CD8-positive, alpha-beta memory T cell (primary cell): Measurements from ENCODE around the gene TIMP2. TPM values are rescaled to one million over a fixed set of nuclear protein-coding genes. Genes with fewer than 3 reads are reported as not detected.
"Not testable (repeated sequence)": the region's sequence is repeated elsewhere in the genome, so short reads cannot be mapped to it uniquely, and the experiment has no call there.

Experiments
- CTCF ChIA-PET: fragments of 350-600 bp; sonication (Branson Sonifier 250); formaldehyde crosslinking; loops from one replicate; lab custom pipeline; 2021; ENCODE audit warnings: antibody characterized with exemption; lab: Charles Lee
- POLR2A ChIA-PET: fragments of 350-600 bp; sonication (Branson Sonifier 250); formaldehyde crosslinking; loops from one replicate; lab custom pipeline; 2021; ENCODE audit warnings: antibody characterized with exemption; lab: Charles Lee
- DNase-seq, 5 donors: peaks; one replicate each; pipeline versions ENCODE4 v3.0.0 to v3.0.0-alpha.2; 2020 to 2022; ENCODE audit warnings: mixed read lengths in 1 of 5
- H3K27ac ChIP-seq: one replicate; pipeline ENCODE4 v1.7.0; 2013; ENCODE audit warnings: low read depth, mild to moderate bottlenecking, low read length, moderate library complexity
- H3K27me3 ChIP-seq: 2 replicates; pipeline ENCODE4 v1.7.0; 2013; ENCODE audit warnings: low read length, mild to moderate bottlenecking; ENCODE audit not compliant: insufficient read depth, poor library complexity, severe bottlenecking
- H3K36me3 ChIP-seq: 2 replicates; pipeline ENCODE4 v1.7.0; 2013; ENCODE audit warnings: mild to moderate bottlenecking, low read length, moderate library complexity; ENCODE audit not compliant: insufficient read depth
- H3K4me1 ChIP-seq: 2 replicates; pipeline ENCODE4 v1.7.0; 2013; ENCODE audit warnings: mild to moderate bottlenecking, low read length, moderate library complexity; ENCODE audit not compliant: insufficient read depth
- H3K4me3 ChIP-seq: 2 replicates; pipeline ENCODE4 v1.7.0; 2013; ENCODE audit warnings: mild to moderate bottlenecking, low read length
- H3K9me3 ChIP-seq: 2 replicates; pipeline ENCODE4 v1.7.0; 2013; ENCODE audit warnings: mild to moderate bottlenecking, low read length
- H3K27ac Mint-ChIP-seq, 8 donors: one replicate each; pipeline ENCODE4 v1.8.0; 2020 to 2021; ENCODE audit warnings: mixed read lengths in 8 of 8, mild to moderate bottlenecking in 6 of 8, inconsistent platforms in 3 of 8, moderate library complexity in 3 of 8
- H3K27me3 Mint-ChIP-seq, 2 donors: one replicate each; pipeline ENCODE4 v1.8.0; 2020 to 2021; ENCODE audit warnings: mixed read lengths in 2 of 2, mild to moderate bottlenecking in 1 of 2, moderate library complexity in 1 of 2
- H3K36me3 Mint-ChIP-seq, 3 donors: one replicate each; pipeline ENCODE4 v1.8.0; 2020 to 2021; ENCODE audit warnings: mixed read lengths in 3 of 3, inconsistent platforms in 1 of 3, mild to moderate bottlenecking in 1 of 3
- H3K4me1 Mint-ChIP-seq, 3 donors: one replicate each; pipeline ENCODE4 v1.8.0; 2020 to 2021; ENCODE audit warnings: mixed read lengths in 3 of 3, inconsistent platforms in 1 of 3, mild to moderate bottlenecking in 1 of 3
- H3K4me3 Mint-ChIP-seq, 7 donors: one replicate each; pipeline ENCODE4 v1.8.0; 2020 to 2021; ENCODE audit warnings: mixed read lengths in 7 of 7, mild to moderate bottlenecking in 6 of 7, moderate library complexity in 4 of 7, inconsistent platforms in 2 of 7
- H3K9me3 Mint-ChIP-seq, 5 donors: one replicate each; pipeline ENCODE4 v1.8.0; 2020 to 2022; ENCODE audit warnings: mixed read lengths in 5 of 5, mild to moderate bottlenecking in 3 of 5, moderate library complexity in 2 of 5, inconsistent platforms in 1 of 5
- polyA plus RNA-seq: library from polyadenylated mRNA; unstranded; fragments of 300-500 nt; fragmentation: Illumina TruSeq; gene quantifications from one replicate; pipeline ENCODE4 v1.2.3, GENCODE V29; 2021
- total RNA-seq, 2 experiments: library from RNA; stranded (reverse); gene quantifications; one replicate each; pipeline ENCODE4 v1.2.3, GENCODE V29; 2021

The TIMP2 gene
- total and polyA plus RNA-seq, 3 experiments from 2014 or later, result 0.08 to 1.6 (median 1.3) TPM

DNA sequence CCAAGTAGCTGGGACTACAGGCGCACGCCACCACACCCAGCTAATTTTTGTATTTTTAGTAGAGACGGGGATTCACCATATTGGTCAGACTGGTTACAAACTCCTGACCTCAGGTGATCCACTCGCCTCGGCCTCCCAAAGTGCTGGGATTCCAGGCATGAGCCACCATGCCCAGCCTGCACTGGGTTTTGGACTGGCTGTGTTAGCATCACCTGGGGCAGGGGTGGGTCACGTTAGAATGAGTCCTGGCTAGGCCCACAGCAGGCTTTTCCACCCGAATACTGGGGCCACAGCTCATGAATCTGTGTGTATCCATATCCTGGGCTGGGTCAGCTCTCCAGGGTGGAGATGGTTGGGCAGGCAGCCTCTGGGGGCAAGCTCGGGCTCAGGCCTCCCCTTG lies 23.0 kb downstream of the TIMP2 start:
- peaks cover 11 to 17% of the 10 kb centered on the region in 2 donors for H3K27me3 Mint-ChIP-seq
- H3K27ac Mint-ChIP-seq, H3K9me3 ChIP-seq, DNase-seq, H3K36me3 ChIP-seq, H3K9me3 Mint-ChIP-seq, H3K27me3 ChIP-seq, H3K4me3 Mint-ChIP-seq, H3K4me1 Mint-ChIP-seq, POLR2A ChIA-PET, H3K36me3 Mint-ChIP-seq, H3K4me1 ChIP-seq, H3K27ac ChIP-seq, H3K4me3 ChIP-seq: not testable (repeated sequence)
- CTCF ChIA-PET, result interaction anchor here (1.4 kb wide), 1 partner anchor 13 kb away, joined by 3 read pairs; no protein-coding TSS in a partner anchor

DNA sequence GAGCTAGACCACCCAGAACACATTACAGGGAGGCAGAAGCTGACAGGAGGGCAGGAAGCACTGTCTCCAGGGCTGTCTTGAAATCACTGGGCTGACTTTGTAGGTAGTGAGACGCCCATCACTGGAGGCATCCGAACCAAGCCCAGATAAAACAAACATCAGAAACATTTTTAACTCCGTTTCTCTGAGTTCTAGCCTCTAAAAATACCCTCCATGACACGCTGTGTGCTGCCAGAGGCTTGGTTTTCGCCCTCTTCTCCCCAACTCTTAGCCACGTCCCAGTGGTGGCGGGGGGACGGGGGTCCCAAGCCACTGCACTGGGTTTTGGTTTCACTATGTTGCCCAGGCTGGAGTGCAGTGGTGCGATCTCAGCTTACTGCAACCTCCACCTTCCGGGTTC lies 23.4 kb downstream of the TIMP2 start:
- no peaks in the 10 kb centered on the region for H3K4me1 ChIP-seq
- H3K27me3 ChIP-seq, result no peaks in the 10 kb centered on the region
- no peak overlapping the region for H3K4me3 Mint-ChIP-seq
- peaks cover 4 to 9% (median 6%) of the 10 kb centered on the region in 3 donors for H3K4me1 Mint-ChIP-seq
- no peaks in the 10 kb centered on the region for H3K9me3 ChIP-seq
- H3K27me3 Mint-ChIP-seq, result peaks cover 11 to 17% of the 10 kb centered on the region in 2 donors
- H3K4me3 ChIP-seq, result no peak overlapping the region
- ChIA-PET POLR2A (no interaction called here), CTCF (no interaction called here)
- no peak overlapping the region for H3K27ac Mint-ChIP-seq
- no peak for DNase-seq
- no peaks in the 10 kb centered on the region for H3K36me3 ChIP-seq
- no peaks in the 10 kb centered on the region for H3K36me3 Mint-ChIP-seq
- H3K9me3 Mint-ChIP-seq, result no peaks in the 10 kb centered on the region
- no peak overlapping the region for H3K27ac ChIP-seq

DNA sequence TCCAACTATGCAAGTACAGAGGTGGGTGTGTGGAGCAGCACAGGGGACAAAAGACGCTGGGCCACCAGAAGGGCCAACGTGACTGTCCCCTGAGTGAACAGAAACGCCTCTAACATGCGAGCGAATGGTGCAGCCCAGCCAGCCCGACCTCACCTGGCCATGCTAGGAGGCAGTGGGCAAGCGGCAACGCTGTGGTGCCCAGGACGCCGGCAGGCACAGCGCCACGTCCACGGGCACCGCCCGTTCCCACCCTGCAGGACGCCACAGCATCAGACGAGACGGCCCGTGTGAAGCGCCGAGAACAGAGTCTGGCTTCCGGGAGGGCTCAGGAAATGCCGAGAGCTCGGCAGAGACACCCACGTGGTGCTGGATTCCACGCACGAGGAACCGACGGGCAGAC lies 24.4 kb downstream of the TIMP2 start:
- Mint-ChIP-seq H3K4me3 (no peak overlapping the region), H3K4me1 (peaks cover 4 to 9% (median 6%) of the 10 kb centered on the region in 3 donors), H3K27me3 (peaks cover 11 to 17% of the 10 kb centered on the region in 2 donors), H3K9me3 (no peaks in the 10 kb centered on the region), H3K36me3 (no peaks in the 10 kb centered on the region), H3K27ac (no peak overlapping the region)
- Histone ChIP-seq H3K4me1 (no peaks in the 10 kb centered on the region), H3K36me3 (no peaks in the 10 kb centered on the region), H3K27me3 (no peaks in the 10 kb centered on the region), H3K9me3 (no peaks in the 10 kb centered on the region), H3K27ac (no peak overlapping the region), H3K4me3 (no peak overlapping the region)
- no peak for DNase-seq
- ChIA-PET CTCF (no interaction called here), POLR2A (no interaction called here)

DNA sequence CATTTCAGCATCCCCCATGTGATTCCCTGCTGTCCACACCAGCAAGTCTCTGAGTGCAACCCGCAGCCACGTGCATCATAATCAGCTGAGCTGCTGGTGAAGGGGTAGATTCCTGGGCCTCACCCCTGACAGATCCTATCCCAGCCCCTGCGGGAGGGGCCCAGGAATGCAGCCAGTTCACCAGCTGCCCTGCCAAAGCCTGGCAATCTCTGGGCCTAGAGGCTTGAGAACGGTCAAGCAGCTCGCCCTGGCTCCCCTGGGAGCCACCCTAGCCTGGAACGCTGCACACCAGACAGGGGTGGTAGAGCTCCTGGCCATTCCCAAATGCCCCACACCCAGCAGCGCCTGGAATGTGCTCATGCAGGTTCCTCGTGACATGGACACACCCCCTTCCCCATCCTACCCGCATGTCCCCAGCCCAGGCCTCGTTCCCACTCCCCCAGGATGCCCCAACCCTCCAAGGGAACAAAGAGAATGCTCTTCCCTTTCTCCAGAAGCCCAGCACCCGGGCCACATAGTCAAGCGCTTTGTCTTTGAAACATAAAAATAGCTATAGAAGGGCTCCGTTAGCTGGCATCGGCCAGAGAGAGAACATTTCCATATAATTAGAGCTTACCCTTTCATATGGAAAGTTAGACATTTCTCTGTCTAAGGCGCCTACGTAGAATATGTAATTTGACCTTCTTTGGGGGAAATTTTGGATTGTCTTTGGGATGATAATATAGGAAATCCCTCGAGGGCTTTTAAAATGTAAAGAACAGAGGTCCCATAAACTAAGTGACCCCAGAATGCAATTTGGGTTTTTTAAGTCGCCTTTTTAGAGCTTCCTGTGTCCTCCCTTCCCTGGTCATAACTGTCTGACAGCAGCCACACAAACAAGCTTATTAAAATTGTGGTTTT lies 25.6 kb downstream of the TIMP2 start:
- CTCF ChIA-PET, result interaction anchor here (1.1 kb wide), 1 partner anchor 402 kb away, joined by 4 read pairs; no protein-coding TSS in a partner anchor
- H3K27me3 Mint-ChIP-seq, result peaks cover 11 to 17% of the 10 kb centered on the region in 2 donors

DNA sequence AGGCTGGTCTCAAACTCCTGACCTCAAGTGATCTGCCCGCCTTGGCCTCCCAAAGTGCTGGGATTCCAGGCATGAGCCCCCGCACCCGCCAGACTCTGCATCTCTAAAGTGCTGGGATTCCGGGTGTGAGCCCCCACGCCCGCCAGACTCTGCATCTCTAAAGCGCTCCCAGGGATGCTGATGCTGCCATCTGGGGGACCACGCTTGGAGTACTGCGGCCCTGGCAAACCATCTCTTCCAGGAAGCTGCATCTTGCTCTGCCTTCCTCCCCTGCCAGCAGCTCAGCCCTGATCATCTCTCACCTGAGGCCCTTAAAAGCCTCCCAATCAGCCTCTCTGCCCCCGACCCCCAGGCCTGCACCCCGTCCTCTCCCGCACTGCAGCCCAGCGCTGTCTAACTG lies 26.2 kb downstream of the TIMP2 start:
- Histone ChIP-seq H3K4me1 (no peaks in the 10 kb centered on the region), H3K36me3 (no peaks in the 10 kb centered on the region), H3K4me3 (no peak overlapping the region), H3K9me3 (no peaks in the 10 kb centered on the region), H3K27ac (no peak overlapping the region), H3K27me3 (no peaks in the 10 kb centered on the region)
- Mint-ChIP-seq H3K4me3 (no peak overlapping the region), H3K9me3 (no peaks in the 10 kb centered on the region), H3K27me3 (peaks cover 11 to 17% of the 10 kb centered on the region in 2 donors), H3K27ac (peak overlapping the region in 1 of 8 donors; percentile 19), H3K4me1 (peaks cover 4 to 9% (median 6%) of the 10 kb centered on the region in 3 donors), H3K36me3 (no peaks in the 10 kb centered on the region)
- DNase-seq, result no peak
- POLR2A ChIA-PET, result no interaction called here
- CTCF ChIA-PET, result interaction anchor here (1.1 kb wide), 1 partner anchor 402 kb away, joined by 4 read pairs; no protein-coding TSS in a partner anchor

More for the DNA sequence above, 25.6 kb downstream of the TIMP2 start:
- Histone ChIP-seq H3K4me3 (no peak overlapping the region), H3K27me3 (no peaks in the 10 kb centered on the region), H3K27ac (no peak overlapping the region), H3K9me3 (no peaks in the 10 kb centered on the region), H3K4me1 (no peaks in the 10 kb centered on the region), H3K36me3 (no peaks in the 10 kb centered on the region)
- POLR2A ChIA-PET, result no interaction called here
- no peak for DNase-seq
- Mint-ChIP-seq H3K36me3 (no peaks in the 10 kb centered on the region), H3K9me3 (no peaks in the 10 kb centered on the region), H3K27ac (peak overlapping the region in 1 of 8 donors; percentile 46), H3K4me1 (peaks cover 4 to 9% (median 6%) of the 10 kb centered on the region in 3 donors), H3K4me3 (no peak overlapping the region)

DNA sequence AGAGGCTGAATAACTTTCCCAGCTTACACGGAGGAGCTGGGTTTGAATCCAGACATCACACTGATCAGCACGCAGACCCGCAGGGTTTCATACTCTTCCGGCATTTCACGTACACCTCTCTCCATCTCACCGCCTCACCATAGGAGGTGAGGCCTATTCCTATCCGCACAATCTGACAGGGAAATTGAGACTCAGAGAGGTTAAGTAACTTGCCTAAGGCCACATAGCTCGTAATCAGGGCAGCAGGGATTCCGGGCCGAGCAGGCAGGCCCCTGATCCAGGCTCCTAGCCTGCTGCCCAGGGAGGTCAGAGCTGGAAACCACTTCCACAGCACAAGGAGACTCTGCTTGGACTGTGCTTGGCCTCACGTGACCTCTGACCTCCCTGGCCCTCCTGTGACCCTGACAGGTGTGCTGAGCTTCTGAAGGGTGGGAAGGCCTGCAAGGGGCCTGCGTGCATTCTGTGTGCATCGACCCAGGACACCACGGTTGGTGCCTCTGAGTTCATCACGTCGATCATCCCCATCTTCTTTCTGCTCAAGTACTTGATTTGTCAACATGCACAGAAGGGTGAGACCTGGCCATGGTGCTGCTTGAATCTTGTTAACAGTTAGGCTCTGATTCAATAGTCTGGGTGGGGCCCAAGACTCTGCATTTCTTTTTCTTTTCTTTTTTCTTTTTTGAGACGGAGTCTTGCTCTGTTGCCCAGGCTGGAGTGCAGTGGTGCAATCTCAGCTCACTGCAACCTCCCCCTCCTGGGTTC lies 26.9 kb downstream of the TIMP2 start:
- Histone ChIP-seq H3K4me3 (no peak overlapping the region), H3K9me3 (no peaks in the 10 kb centered on the region), H3K27me3 (no peaks in the 10 kb centered on the region), H3K36me3 (no peaks in the 10 kb centered on the region), H3K27ac (no peak overlapping the region), H3K4me1 (no peaks in the 10 kb centered on the region)
- H3K4me1 Mint-ChIP-seq, result peaks cover 0 to 3% (median 2%) of the 10 kb centered on the region in 3 donors
- DNase-seq, result no peak
- H3K36me3 Mint-ChIP-seq, result no peaks in the 10 kb centered on the region
- H3K9me3 Mint-ChIP-seq, result no peaks in the 10 kb centered on the region
- CTCF ChIA-PET, result no interaction called here
- peaks cover 6 to 12% of the 10 kb centered on the region in 2 donors for H3K27me3 Mint-ChIP-seq
- H3K4me3 Mint-ChIP-seq, result no peak overlapping the region
- POLR2A ChIA-PET, result no interaction called here
- H3K27ac Mint-ChIP-seq, result peak overlapping the region in 1 of 8 donors; percentile 66

DNA sequence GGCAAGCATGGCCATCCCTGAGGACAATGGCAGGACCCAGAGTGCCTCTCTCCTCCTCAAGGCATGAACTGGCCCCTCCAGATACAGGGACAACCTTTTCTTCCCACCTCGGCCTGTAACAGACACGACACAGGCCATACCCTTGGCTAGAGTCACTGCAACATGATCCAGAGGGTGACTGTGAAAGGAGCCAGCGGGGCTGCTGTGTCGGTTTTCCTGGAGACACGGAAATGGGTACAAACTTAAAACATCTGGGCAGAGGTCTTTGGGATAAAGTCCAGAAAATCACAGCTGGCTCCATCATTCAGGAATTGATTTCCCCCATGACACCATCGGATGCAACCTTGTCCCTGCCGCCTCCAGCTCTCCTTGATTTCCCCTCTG lies 27.5 kb downstream of the TIMP2 start:
- ChIA-PET POLR2A (no interaction called here), CTCF (no interaction called here)
- no peak overlapping the region for H3K27ac Mint-ChIP-seq
- no peak overlapping the region for H3K4me3 Mint-ChIP-seq
- no peaks in the 10 kb centered on the region for H3K36me3 Mint-ChIP-seq
- Histone ChIP-seq H3K36me3 (no peaks in the 10 kb centered on the region), H3K4me3 (no peak overlapping the region), H3K27me3 (no peaks in the 10 kb centered on the region), H3K4me1 (no peaks in the 10 kb centered on the region), H3K27ac (no peak overlapping the region), H3K9me3 (no peaks in the 10 kb centered on the region)
- DNase-seq, result no peak
- peaks cover 6 to 10% of the 10 kb centered on the region in 2 donors for H3K27me3 Mint-ChIP-seq
- no peaks in the 10 kb centered on the region for H3K4me1 Mint-ChIP-seq
- H3K9me3 Mint-ChIP-seq, result no peaks in the 10 kb centered on the region
